Adipocyte (in vitro differentiated cells): ENCODE measurements around the gene HNRNPUL2.
"Not testable (repeated sequence)": the region's sequence is repeated elsewhere in the genome, so short reads cannot be mapped to it uniquely, and the experiment has no call there.

ENCODE experiments used
- DNase-seq: peaks from one replicate; pipeline ENCODE4 v3.0.0-alpha.2; 2015; ENCODE audit warnings: low read depth
- H3K27me3 ChIP-seq: replicated peaks from 2 replicates; pipeline ENCODE4 v1.7.0; 2013; ENCODE audit warnings: mild to moderate bottlenecking, low read length, moderate library complexity; ENCODE audit not compliant: control insufficient read depth, insufficient read depth
- H3K36me3 ChIP-seq: 2 replicates; pipeline ENCODE4 v1.7.0; 2013; ENCODE audit warnings: low read length, mild to moderate bottlenecking, moderate library complexity; ENCODE audit not compliant: control insufficient read depth, insufficient read depth, severe bottlenecking
- H3K4me1 ChIP-seq: 2 replicates; pipeline ENCODE4 v1.7.0; 2013; ENCODE audit warnings: mild to moderate bottlenecking, low read length, moderate library complexity; ENCODE audit not compliant: control insufficient read depth, insufficient read depth
- H3K4me3 ChIP-seq: 2 replicates; pipeline ENCODE4 v1.7.0; 2013; ENCODE audit warnings: mild to moderate bottlenecking, low read length, moderate library complexity
- H3K9ac ChIP-seq: 2 replicates; pipeline ENCODE4 v1.7.0; 2013; ENCODE audit warnings: mild to moderate bottlenecking, low read length, moderate library complexity
- H3K9me3 ChIP-seq: 2 replicates; pipeline ENCODE4 v1.7.0; 2013; ENCODE audit warnings: mild to moderate bottlenecking, low read length, moderate library complexity; ENCODE audit not compliant: control insufficient read depth

The HNRNPUL2 gene

DNA sequence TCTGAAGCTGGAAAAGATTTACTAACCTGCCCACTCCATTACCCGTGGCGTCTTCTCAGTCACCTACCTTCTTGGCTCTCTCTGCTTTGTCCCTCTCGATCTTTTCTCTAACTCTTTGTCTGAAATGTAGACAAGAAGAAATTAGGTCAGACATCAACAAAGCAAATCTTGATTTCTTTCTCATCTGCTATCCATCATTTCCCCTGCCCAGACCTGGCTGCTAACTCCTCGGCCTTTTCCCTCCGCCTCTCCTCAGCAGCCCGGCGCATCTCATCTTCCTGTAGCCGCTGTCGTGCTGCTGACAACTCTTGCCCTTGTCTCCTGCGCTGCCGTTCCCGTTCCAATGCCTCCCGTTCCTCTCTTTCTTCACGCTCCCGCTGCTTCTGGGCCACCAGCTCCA lies 49.5 kb downstream of the HNRNPUL2 start:
- no peak for DNase-seq
- H3K4me1 ChIP-seq: peaks cover 50% of the 10 kb centered on the region
- H3K27me3 ChIP-seq: no peaks in the 10 kb centered on the region
- H3K9ac ChIP-seq: peak overlapping the region; percentile 99
- H3K4me3 ChIP-seq: peak overlapping the region; percentile 97
- peaks cover 30% of the 10 kb centered on the region for H3K36me3 ChIP-seq
- no peaks in the 10 kb centered on the region for H3K9me3 ChIP-seq

DNA sequence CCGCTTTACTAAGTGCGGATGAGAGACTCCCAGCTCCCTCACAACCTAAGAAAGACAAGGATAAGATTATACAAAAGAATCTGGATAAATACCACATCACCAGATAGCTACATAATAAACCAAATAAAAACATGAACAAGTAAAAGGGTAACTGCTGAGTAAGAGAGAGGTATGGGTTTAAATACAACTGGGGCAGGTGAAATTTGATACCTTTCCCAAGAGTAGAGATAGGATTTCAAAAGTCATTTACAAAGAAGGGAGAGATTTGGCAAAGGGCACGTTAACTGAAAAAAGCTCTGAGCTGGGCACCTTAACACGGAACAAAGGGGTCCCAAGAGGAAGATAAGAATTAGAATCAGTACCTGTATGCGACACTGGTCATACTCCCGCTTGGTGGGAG lies 50.1 kb downstream of the HNRNPUL2 start:
- Histone ChIP-seq H3K4me1 (peaks cover 54% of the 10 kb centered on the region), H3K4me3 (peak overlapping the region; percentile 97), H3K36me3 (peaks cover 30% of the 10 kb centered on the region), H3K27me3 (no peaks in the 10 kb centered on the region), H3K9me3 (no peaks in the 10 kb centered on the region), H3K9ac (peak overlapping the region; percentile 99)
- DNase-seq: no peak

DNA sequence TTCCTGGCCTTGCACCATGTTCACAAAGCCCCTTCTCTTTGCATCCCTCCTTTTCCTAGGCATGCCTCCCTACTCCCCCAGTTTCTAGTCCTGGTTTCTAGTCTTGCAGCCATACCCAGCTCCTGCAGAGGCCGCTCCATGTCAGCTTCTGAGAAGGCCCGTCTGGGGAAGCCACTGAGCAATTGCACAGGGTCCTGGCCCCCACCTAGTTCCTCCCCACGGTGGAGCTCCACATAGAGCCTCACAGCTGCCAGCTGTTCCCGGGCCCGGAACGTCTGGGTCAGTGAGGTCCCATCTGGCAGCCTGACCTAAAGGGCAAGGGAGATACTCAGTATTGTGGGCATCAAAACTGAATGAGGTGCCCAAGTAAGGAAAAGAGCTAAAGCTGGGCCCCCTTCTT lies 50.6 kb downstream of the HNRNPUL2 start:
- Histone ChIP-seq H3K4me1 (peaks cover 54% of the 10 kb centered on the region), H3K9me3 (no peaks in the 10 kb centered on the region), H3K36me3 (peaks cover 30% of the 10 kb centered on the region), H3K27me3 (no peaks in the 10 kb centered on the region), H3K4me3 (no peak overlapping the region), H3K9ac (peak overlapping the region; percentile 99)
- DNase-seq: no peak

DNA sequence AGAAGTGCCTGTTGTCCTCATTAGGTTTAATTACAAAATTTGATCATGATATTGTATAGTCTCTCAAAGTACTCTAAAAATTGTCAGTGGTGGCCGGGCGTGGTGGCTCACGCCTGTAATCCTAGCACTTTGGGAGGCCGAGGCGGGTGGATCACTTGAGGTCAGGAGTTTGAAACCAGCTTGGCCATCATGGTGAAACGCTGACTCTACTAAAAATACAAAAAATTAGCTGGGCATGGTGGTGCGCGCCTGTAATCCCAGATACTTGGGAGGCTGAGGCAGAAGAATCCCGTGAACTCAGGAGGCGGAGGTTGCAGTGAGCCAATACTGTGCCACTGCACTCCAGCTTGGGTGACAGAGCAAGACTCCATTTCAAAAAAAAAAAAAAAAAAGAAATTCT lies 51.8 kb downstream of the HNRNPUL2 start:
- not testable (repeated sequence) for H3K27me3 ChIP-seq, H3K9ac ChIP-seq, DNase-seq, H3K4me3 ChIP-seq, H3K9me3 ChIP-seq
- Histone ChIP-seq H3K36me3 (peaks cover 30% of the 10 kb centered on the region), H3K4me1 (peaks cover 42% of the 10 kb centered on the region)

DNA sequence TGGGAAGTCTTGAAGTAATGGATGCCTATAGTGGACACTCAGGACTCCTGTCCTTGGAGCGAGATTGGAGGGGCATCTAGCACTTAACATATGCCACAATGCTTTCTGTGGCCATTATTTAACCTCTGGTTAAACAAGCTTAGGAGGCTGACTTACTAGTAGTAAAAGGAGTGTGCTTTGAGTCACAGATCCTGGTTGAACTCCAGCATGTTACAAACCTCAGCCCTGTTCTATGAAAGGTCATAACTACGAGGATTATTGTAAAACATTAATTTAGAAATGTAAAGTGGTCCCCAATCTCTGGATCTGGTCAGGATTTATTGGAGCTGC lies 54.1 kb downstream of the HNRNPUL2 start:
- Histone ChIP-seq H3K4me3 (peak overlapping the region; percentile 92), H3K36me3 (peaks cover 30% of the 10 kb centered on the region)

DNA sequence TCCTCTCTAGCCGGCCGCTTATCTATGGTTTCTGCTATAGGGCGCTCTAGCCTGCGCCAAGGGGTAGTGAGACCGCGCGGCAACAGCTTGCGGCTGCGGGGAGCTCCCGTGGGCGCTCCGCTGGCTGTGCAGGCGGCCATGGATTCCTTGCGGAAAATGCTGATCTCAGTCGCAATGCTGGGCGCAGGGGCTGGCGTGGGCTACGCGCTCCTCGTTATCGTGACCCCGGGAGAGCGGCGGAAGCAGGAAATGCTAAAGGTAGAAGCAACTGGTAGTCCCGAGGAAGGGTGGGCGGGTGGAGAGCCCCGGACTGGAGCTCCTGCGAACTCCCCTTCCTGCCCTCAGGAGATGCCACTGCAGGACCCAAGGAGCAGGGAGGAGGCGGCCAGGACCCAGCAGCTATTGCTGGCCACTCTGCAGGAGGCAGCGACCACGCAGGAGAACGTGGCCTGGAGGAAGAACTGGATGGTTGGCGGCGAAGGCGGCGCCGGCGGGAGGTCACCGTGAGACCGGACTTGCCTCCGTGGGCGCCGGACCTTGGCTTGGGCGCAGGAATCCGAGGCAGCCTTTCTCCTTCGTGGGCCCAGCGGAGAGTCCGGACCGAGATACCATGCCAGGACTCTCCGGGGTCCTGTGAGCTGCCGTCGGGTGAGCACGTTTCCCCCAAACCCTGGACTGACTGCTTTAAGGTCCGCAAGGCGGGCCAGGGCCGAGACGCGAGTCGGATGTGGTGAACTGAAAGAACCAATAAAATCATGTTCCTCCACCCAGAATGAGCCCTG lies 55.5 kb downstream of the HNRNPUL2 start, which contains the start of the genes LBHD1 and UQCC3:
Gene LBHD1 (minus strand): TSS at position 660 of the 782 bp plus-strand sequence. CDS start 2,236 bp downstream, outside the sequence.
Gene UQCC3 (plus strand): TSS at position 66 of the 782 bp plus-strand sequence. CDS start 73 bp downstream, at position 139.
- no peaks in the 10 kb centered on the region for H3K9me3 ChIP-seq

More for the DNA sequence above, 54.1 kb downstream of the HNRNPUL2 start:
- Histone ChIP-seq H3K4me1 (peaks cover 43% of the 10 kb centered on the region), H3K9ac (peak overlapping the region; percentile 96), H3K27me3 (no peaks in the 10 kb centered on the region), H3K9me3 (no peaks in the 10 kb centered on the region)
- no peak for DNase-seq

DNA sequence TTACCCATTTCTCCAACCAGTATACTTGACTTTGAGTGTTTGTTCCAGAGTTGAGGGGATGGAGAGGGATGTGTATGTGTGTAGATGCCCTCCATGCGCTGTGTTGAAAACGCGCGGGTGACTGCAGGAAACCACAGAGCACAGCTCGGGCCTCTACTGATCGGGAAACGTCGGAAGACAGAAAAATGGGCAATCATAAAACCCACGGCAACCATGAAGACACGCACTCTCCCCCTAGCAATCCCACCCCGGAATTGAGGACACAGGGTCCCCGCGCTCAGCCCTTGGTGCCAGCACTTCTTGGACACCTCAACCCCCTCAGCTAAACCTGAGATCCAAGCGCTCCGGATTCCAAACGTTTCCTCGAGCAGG lies 56.0 kb downstream of the HNRNPUL2 start:
- Histone ChIP-seq H3K9ac (peak overlapping the region; percentile 96), H3K4me1 (peaks cover 41% of the 10 kb centered on the region), H3K9me3 (no peaks in the 10 kb centered on the region), H3K27me3 (no peaks in the 10 kb centered on the region), H3K4me3 (peak overlapping the region; percentile 92), H3K36me3 (peaks cover 31% of the 10 kb centered on the region)
- no peak for DNase-seq

More for the DNA sequence above, 55.5 kb downstream of the HNRNPUL2 start, which contains the start of the genes LBHD1 and UQCC3:
- H3K4me1 ChIP-seq: peaks cover 41% of the 10 kb centered on the region
- H3K36me3 ChIP-seq: peaks cover 31% of the 10 kb centered on the region
- peak within 1 kb of the TSS; percentile 92 for H3K4me3 ChIP-seq
- H3K9ac ChIP-seq: peak within 1 kb of the TSS; percentile 96
- no peaks in the 10 kb centered on the region for H3K27me3 ChIP-seq
- DNase-seq: peak; percentile 91

DNA sequence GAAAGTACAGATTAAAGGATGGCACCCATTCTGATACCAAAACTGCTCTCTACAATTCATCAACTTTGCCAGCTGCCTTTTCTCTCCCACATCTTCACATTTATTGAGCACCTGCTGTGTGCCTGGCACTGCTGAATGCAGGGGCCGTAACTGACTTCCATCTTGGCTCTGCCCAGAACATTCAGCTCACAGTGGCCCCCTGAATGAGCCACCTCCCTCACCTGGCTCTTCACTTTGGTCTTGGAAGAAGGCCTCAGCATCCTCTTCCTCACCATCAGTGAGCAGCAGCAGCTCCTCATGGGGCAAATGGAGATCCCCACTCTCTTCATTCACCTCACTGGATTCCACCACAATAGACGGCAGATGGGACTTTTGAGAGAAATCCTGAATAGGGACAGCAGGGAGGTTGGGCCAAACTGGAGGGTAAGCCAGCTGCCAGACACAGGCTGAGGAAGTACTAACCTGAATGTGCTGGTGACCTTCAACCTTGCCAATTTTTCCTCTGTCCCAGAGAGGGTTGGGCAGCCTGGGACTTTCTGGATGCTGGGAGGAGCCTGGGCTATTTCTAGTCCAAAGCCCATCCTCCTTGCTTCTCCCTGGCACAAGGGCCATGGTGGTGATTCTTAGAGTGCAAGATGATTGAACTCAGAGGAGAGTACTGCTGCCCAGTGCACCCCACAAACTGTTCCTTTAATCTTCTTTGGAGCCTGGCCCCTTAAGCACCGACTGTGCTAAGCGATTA lies 57.7 kb downstream of the HNRNPUL2 start:
- no peak for DNase-seq
- peaks cover 30% of the 10 kb centered on the region for H3K36me3 ChIP-seq
- H3K27me3 ChIP-seq: no peaks in the 10 kb centered on the region
- H3K4me3 ChIP-seq: peak overlapping the region; percentile 92
- H3K9me3 ChIP-seq: no peaks in the 10 kb centered on the region
- peak overlapping the region; percentile 96 for H3K9ac ChIP-seq
- H3K4me1 ChIP-seq: peaks cover 44% of the 10 kb centered on the region

DNA sequence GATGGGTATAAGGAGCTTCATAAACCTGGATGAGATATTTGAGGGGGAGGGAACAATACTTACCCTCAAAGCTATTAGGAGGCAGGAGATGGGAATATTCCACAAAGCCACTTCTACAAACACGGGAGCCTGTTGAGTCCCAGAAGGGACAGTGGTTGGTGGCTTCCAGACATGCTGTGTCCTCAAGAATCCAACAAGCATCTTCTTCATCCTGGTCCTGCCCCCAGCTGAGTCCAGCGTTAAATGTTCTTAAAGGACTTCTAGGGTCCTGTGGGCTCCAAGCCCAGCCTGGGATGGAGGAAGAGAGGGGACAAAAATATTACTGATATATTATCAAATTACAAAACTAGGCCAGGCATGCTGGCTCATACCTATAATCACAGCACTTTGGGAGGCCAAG lies 59.8 kb downstream of the HNRNPUL2 start:
- Histone ChIP-seq H3K36me3 (peaks cover 30% of the 10 kb centered on the region), H3K9ac (peak overlapping the region; percentile 94), H3K27me3 (no peaks in the 10 kb centered on the region), H3K9me3 (no peaks in the 10 kb centered on the region), H3K4me3 (peak overlapping the region; percentile 98), H3K4me1 (peaks cover 28% of the 10 kb centered on the region)
- DNase-seq: no peak

DNA sequence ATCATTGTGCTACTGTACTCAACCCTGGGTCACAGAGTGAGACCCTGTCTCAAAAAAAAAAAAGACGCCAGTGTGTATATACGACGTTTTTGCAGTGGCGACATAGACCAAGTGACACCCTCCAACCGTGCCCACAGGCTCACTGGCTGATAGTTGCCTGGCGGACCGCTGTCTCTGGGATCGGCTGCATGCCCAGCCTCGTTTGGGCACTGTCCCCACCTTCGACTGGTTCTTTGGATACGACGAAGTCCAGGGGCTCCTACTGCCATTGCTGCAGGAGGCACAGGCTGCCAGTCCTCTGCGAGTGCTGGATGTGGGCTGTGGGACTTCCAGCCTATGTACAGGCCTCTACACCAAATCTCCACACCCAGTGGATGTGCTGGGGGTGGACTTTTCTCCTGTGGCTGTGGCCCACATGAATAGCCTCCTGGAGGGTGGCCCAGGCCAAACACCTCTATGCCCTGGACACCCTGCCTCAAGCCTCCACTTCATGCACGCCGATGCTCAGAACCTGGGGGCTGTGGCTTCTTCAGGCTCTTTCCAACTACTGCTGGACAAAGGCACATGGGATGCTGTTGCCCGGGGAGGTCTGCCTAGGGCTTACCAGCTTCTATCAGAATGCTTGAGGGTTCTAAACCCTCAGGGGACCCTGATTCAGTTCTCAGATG lies 60.9 kb downstream of the HNRNPUL2 start:
- Histone ChIP-seq H3K27me3 (no peaks in the 10 kb centered on the region), H3K4me3 (peak overlapping the region; percentile 98), H3K4me1 (peaks cover 27% of the 10 kb centered on the region), H3K9ac (peak overlapping the region; percentile 94), H3K9me3 (no peaks in the 10 kb centered on the region), H3K36me3 (peaks cover 39% of the 10 kb centered on the region)
- DNase-seq: no peak
